ENCODE results near the gene PCDHB5.
"Not testable (repeated sequence)": the region's sequence is repeated elsewhere in the genome, so short reads cannot be mapped to it uniquely, and the experiment has no call there.

Gene PCDHB5

GRCh38 chr5:141152096-141152495 is 17.1 kb downstream of the PCDHB5 start:
- DNase-seq (ENCODE audit: low read depth in 2 of 2): not testable (repeated sequence)

- DNase-seq (ENCODE audit: low read depth in 2 of 2): no peak
Measured at GRCh38 chr5:141155540-141156374, 20.8 kb downstream of the PCDHB5 start.

DNA sequence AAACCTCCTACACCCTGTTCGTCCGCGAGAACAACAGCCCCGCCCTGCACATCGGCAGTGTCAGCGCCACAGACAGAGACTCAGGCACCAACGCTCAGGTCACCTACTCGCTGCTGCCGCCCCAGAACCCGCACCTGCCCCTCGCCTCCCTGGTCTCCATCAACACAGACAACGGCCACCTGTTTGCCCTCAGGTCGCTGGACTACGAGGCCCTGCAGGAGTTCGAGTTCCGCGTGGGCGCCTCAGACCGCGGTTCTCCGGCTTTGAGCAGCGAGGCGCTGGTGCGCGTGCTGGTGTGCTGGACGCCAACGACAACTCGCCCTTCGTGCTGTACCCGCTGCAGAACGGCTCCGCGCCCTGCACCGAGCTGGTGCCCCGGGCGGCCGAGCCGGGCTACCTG is 22.4 kb downstream of the PCDHB5 start:
- DNase-seq (ENCODE audit: low read depth in 2 of 2): not testable (repeated sequence)

DNA sequence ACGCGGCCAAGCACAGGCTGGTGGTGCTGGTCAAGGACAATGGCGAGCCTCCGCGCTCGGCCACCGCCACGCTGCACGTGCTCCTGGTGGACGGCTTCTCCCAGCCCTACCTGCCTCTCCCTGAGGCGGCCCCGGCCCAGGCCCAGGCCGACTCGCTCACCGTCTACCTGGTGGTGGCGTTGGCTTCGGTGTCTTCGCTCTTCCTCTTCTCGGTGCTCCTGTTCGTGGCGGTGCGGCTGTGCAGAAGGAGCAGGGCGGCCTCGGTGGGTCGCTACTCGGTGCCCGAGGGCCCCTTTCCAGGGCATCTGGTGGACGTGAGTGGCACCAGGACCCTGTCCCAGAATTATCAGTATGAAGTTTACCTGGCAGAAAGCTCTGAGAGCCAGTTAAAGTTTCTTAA is 22.9 kb downstream of the PCDHB5 start:
- not testable (repeated sequence) for DNase-seq (ENCODE audit: low read depth in 2 of 2)

DNA sequence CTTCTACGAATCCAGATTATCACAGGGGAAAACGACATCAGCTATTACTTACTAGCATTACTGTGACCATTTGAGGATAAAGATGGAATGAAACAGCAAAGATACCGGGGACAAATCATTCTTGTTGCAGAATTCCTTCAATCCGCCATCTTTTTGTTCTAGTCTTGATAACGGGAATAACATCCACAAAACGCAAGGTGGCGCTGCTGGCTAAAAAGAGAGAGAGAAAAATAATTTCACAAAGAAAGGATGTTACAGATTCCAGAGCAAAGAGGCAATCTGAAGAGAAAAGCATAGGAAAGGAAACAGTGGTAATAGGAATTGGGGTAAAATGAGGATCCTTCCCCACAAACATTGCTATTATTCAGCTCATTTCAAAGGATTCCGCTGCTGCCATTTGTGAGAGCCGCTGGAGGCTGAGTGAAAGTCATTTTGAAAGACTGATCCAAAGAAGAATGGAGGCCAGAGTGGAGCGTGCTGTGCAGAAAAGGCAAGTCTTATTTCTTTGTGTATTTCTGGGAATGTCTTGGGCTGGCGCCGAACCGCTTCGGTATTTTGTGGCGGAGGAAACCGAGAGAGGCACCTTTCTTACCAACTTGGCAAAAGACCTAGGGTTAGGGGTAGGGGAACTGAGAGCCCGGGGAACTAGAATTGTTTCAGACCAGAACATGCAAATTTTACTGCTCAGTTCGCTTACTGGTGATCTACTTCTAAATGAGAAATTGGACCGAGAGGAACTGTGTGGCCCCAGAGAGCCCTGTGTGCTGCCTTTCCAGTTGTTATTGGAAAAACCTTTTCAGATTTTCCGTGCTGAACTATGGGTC is 37.6 kb downstream of the PCDHB5 start, which contains the start of gene PCDHB7:
Gene PCDHB7, plus strand, starts transcription at position 264 of the 824 bp plus-strand sequence. Its CDS starts 192 bp downstream, at position 456.
- no peak for DNase-seq (ENCODE audit: low read depth in 2 of 2)

DNA sequence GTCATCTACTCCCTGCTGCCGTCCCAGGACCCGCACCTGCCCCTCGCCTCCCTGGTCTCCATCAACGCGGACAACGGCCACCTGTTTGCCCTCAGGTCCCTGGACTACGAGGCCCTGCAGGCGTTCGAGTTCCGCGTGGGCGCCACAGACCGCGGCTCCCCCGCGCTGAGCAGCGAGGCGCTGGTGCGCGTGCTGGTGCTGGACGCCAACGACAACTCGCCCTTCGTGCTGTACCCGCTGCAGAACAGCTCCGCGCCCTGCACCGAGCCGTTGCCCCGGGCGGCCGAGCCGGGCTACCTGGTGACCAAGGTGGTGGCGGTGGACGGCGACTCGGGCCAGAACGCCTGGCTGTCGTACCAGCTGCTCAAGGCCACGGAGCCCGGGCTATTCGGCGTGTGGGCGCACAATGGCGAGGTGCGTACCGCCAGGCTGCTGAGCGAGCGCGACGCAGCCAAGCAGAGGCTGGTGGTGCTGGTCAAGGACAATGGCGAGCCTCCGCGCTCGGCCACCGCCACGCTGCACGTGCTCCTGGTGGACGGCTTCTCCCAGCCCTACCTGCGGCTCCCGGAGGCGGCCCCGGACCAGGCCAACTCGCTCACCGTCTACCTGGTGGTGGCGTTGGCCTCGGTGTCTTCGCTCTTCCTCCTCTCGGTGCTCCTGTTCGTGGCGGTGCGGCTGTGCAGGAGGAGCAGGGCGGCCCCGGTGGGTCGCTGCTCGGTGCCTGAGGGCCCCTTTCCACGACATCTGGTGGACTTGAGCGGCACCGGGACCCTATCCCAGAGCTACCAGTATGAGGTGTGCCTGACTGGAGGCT is 39.5 kb downstream of the PCDHB5 start:
- not testable (repeated sequence) for DNase-seq (ENCODE audit: low read depth in 2 of 2)

DNA sequence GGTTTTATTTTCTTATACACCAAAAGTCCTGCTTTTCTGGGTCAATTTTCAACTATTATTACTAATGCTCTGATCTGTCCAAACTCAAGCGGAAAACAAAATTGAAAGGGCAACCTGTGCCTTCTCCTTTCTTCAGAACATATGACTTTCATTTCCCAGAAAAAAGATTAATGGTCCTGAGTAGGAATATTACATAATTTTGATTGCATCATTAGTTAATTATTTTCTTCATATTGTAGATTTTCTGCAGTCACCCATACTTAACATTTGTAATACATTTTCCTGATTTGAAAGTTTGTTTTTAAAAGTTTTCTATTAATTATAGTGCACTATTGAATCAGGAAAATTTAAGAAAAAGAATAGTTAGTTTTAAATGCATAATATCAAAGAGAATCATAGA is 40.9 kb downstream of the PCDHB5 start:
- no peak for DNase-seq (ENCODE audit: low read depth in 2 of 2)

DNA sequence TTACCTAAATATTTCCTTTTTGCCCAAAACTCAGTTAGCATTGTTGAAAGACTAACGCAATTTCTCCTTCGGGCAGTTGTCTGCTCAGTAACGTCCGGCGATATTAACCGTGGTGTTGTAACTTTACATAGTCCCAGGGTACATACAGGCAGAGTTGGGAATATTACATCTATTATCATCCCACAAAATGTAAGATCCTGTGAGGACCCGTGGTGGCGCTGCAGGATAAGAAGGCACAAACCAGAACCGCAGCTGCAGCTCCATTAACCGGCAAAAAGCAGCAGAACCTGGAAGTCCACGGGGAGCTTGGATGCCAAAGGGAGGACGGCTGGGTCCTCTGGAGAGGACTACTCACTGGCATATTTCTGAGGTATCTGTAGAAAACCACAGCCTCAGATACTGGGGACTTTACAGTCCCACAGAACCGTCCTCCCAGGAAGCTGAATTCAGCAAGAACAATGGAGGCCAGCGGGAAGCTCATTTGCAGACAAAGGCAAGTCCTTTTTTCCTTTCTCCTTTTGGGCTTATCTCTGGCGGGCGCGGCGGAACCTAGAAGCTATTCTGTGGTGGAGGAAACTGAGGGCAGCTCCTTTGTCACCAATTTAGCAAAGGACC is 42.7 kb downstream of the PCDHB5 start, which contains the start of gene PCDHB8:
Gene PCDHB8, plus strand, starts transcription at position 214 of the 615 bp plus-strand sequence. Its CDS starts 245 bp downstream, at position 459.
- not testable (repeated sequence) for DNase-seq (ENCODE audit: low read depth in 2 of 2)

- not testable (repeated sequence) for DNase-seq (ENCODE audit: low read depth in 2 of 2)
Measured at GRCh38 chr5:141179371-141179770, 44.4 kb downstream of the PCDHB5 start.

- DNase-seq (ENCODE audit: low read depth in 2 of 2): not testable (repeated sequence)
Measured at GRCh38 chr5:141179876-141180275, 44.9 kb downstream of the PCDHB5 start.

DNA sequence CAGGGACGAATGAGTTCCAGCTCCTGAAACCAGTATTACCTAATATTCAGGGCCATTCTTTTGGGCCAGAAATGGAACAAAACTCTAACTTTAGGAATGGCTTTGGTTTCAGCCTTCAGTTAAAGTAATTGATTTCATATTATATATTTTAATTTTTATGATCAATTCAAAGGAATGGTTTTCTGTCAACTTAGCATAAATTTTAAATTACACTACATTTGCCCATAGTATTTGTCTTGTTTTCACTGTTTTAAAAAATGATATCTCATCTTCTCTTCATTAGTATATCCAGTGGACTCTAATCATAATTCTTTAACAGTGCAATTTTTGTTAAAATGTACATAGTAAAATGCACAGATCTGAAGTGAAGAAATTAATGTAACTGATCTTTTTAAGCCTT is 45.3 kb downstream of the PCDHB5 start:
- DNase-seq (ENCODE audit: low read depth in 2 of 2): no peak

DNA sequence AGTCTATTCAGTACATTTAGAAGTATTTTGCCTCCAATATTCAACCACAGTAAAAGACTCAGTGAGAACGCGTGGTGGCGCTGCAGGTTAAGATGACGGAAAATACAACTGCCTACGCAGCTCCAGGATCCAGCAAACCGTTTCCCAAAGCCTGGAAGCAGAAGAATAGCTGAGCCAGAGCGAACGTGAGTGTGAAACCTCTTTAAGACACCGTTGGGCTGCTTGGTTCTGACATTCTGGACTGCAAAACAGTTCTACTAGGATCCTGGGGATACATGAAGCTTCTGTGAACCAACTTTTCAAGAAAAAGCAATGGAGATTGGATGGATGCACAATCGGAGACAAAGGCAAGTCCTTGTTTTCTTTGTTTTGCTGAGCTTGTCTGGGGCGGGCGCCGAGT is 47.2 kb downstream of the PCDHB5 start, which contains the start of gene PCDHB16:
Gene PCDHB16, plus strand, starts transcription at position 140 of the 400 bp plus-strand sequence. Its CDS starts 173 bp downstream, at position 313.
- DNase-seq (ENCODE audit: low read depth in 2 of 2): no peak

- not testable (repeated sequence) for DNase-seq (ENCODE audit: low read depth in 2 of 2)
Measured at GRCh38 chr5:141184117-141184855, 49.3 kb downstream of the PCDHB5 start.

GRCh38 chr5:141186897-141187512 is 52.0 kb downstream of the PCDHB5 start, which contains the start of gene PCDHB9:
Gene PCDHB9 (plus strand): TSS chr5:141187161. CDS start chr5:141187319, 158 bp downstream.
- peak in 1 of 2 donors; percentile 11 for DNase-seq (ENCODE audit: low read depth in 2 of 2)
